IMR-90 (cell line): ENCODE results near the gene CNGB1. TPM values are rescaled to one million over a fixed set of nuclear protein-coding genes. Genes with fewer than 3 reads are reported as not detected.

Experiments
- ATAC-seq: fragments of 200-7000 bp; cut with Tn5 transposase; 2 replicates; pipeline ENCODE4 v1.9.1; 2020; ENCODE audit warnings: low read depth, mild to moderate bottlenecking, moderate library complexity
- BruUV-seq: library from RNA; stranded (reverse); fragments of 400-500 nt; replicated peaks from 2 replicates; lab custom pipeline; 2021; lab: Mats Ljungman, UMichigan
- CTCF ChIA-PET: fragments of 300-600 bp; formaldehyde crosslinking; extraction: SDS; loops from one replicate; lab custom pipeline; 2021; ENCODE audit warnings: antibody characterized with exemption; lab: Yijun Ruan, JAX
- POLR2A ChIA-PET: fragments of 300-600 bp; sonication (Branson Sonifier 250); formaldehyde crosslinking; loops from one replicate; lab custom pipeline; 2022; ENCODE audit warnings: antibody characterized with exemption; ENCODE audit not compliant: unreplicated experiment; lab: Charles Lee
- DNase-seq: peaks from one replicate; pipeline ENCODE4 v3.0.0; 2013
- H2AFZ ChIP-seq: replicated peaks from 2 replicates; pipeline ENCODE3; 2013; ENCODE audit warnings: low read length, mild to moderate bottlenecking; ENCODE audit not compliant: poor library complexity
- H2AK5ac ChIP-seq: 2 replicates; pipeline ENCODE4 v1.6.1; 2013; ENCODE audit warnings: low read depth, low read length, inconsistent platforms
- H2AK9ac ChIP-seq: replicated peaks from 2 replicates; pipeline ENCODE3; 2013; ENCODE audit warnings: mild to moderate bottlenecking, low read depth, low read length, moderate library complexity; ENCODE audit not compliant: poor library complexity
- H2BK120ac ChIP-seq: 2 replicates; pipeline ENCODE4 v1.6.1; 2013; ENCODE audit warnings: low read depth, low read length, inconsistent platforms
- H2BK15ac ChIP-seq: 3 replicates; pipeline ENCODE4 v1.6.1; 2013; ENCODE audit warnings: low read depth, low read length, inconsistent platforms
- H2BK20ac ChIP-seq: 2 replicates; pipeline ENCODE4 v1.6.1; 2013; ENCODE audit warnings: low read depth, mild to moderate bottlenecking, inconsistent platforms, low read length, moderate library complexity
- H2BK5ac ChIP-seq: 2 replicates; pipeline ENCODE4 v1.6.1; 2013; ENCODE audit warnings: mild to moderate bottlenecking, low read depth, low read length, inconsistent platforms; ENCODE audit not compliant: poor library complexity, severe bottlenecking
- H3K14ac ChIP-seq: replicated peaks from 2 replicates; pipeline ENCODE4 v1.6.1; 2013; ENCODE audit warnings: low read depth, low read length, inconsistent platforms
- H3K18ac ChIP-seq: 2 replicates; pipeline ENCODE4 v1.6.1; 2013; ENCODE audit warnings: low read depth, low read length, control low read depth
- H3K23ac ChIP-seq: 2 replicates; pipeline ENCODE4 v1.6.1; 2013; ENCODE audit warnings: low read depth, low read length, inconsistent platforms
- H3K27ac ChIP-seq: 2 replicates; pipeline ENCODE4 v1.5.1; 2013; ENCODE audit warnings: mild to moderate bottlenecking, control low read depth, low read length; ENCODE audit not compliant: insufficient read depth
- H3K27me3 ChIP-seq: 2 replicates; pipeline ENCODE4 v1.6.1; 2013; ENCODE audit warnings: low read length; ENCODE audit not compliant: control insufficient read depth, insufficient read depth
- H3K36me3 ChIP-seq: 2 replicates; pipeline ENCODE4 v1.6.1; 2013; ENCODE audit warnings: low read length, mixed read lengths; ENCODE audit not compliant: control insufficient read depth, insufficient read depth
- H3K4ac ChIP-seq: 2 replicates; pipeline ENCODE4 v1.6.1; 2013; ENCODE audit warnings: low read depth, low read length, inconsistent platforms
- H3K4me1 ChIP-seq: 2 replicates; pipeline ENCODE4 v1.6.1; 2013; ENCODE audit warnings: low read length, mixed read lengths; ENCODE audit not compliant: control insufficient read depth, insufficient read depth
- H3K4me2 ChIP-seq: 2 replicates; pipeline ENCODE4 v1.6.1; 2013; ENCODE audit warnings: low read depth, mild to moderate bottlenecking, control low read depth, low read length, moderate library complexity
- H3K4me3 ChIP-seq: 2 replicates; pipeline ENCODE4 v1.5.1; 2013; ENCODE audit warnings: low read depth, mild to moderate bottlenecking, control low read depth, low read length, moderate library complexity; ENCODE audit not compliant: insufficient read depth
- H3K56ac ChIP-seq: 2 replicates; pipeline ENCODE4 v1.6.1; 2013; ENCODE audit warnings: low read length, inconsistent platforms; ENCODE audit not compliant: insufficient read depth; ENCODE audit errors: extremely low read depth
- H3K79me1 ChIP-seq, 2 experiments: 2 replicates each; pipeline ENCODE4 v1.6.1; 2013; ENCODE audit warnings: low read length in 2 of 2, inconsistent platforms in 1 of 2, low read depth in 1 of 2
- H3K9ac ChIP-seq: 2 replicates; pipeline ENCODE4 v1.6.1; 2013; ENCODE audit warnings: low read depth, low read length, control low read depth
- H3K9me1 ChIP-seq: 2 replicates; pipeline ENCODE4 v1.6.1; 2013; ENCODE audit warnings: low read length, inconsistent platforms; ENCODE audit not compliant: insufficient read depth
- H3K9me3 ChIP-seq: 2 replicates; pipeline ENCODE4 v1.6.1; 2013; ENCODE audit warnings: low read length; ENCODE audit not compliant: control insufficient read depth, insufficient read depth
- H4K20me1 ChIP-seq: 2 replicates; pipeline ENCODE4 v1.6.1; 2013; ENCODE audit warnings: low read length, inconsistent platforms; ENCODE audit not compliant: insufficient read depth
- H4K5ac ChIP-seq: 2 replicates; pipeline ENCODE4 v1.6.1; 2013; ENCODE audit warnings: mild to moderate bottlenecking, low read depth, low read length, control low read depth
- H4K8ac ChIP-seq, 2 experiments: 2 replicates each; pipeline ENCODE4 v1.6.1; 2013; ENCODE audit warnings: low read depth in 2 of 2, low read length in 2 of 2, control low read depth in 1 of 2, inconsistent platforms in 1 of 2
- H4K91ac ChIP-seq: 2 replicates; pipeline ENCODE4 v1.6.1; 2013; ENCODE audit warnings: low read depth, low read length, inconsistent platforms; ENCODE audit not compliant: insufficient read depth
- BHLHE40 ChIP-seq: fragments of 150-350 bp; IDR thresholded peaks from 2 replicates; pipeline ENCODE4 v1.6.1; 2016; ENCODE audit warnings: mild to moderate bottlenecking, low read depth, low read length
- CEBPB ChIP-seq: IDR thresholded peaks from 2 replicates; pipeline ENCODE4 v1.6.1; 2012; ENCODE audit warnings: low read depth, low read length, improper control_type of control experiment
- CHD1 ChIP-seq: IDR thresholded peaks from 2 replicates; pipeline ENCODE4 v1.6.1; 2012; ENCODE audit warnings: low read depth, low read length, improper control_type of control experiment
- CTCF ChIP-seq: conservative IDR thresholded peaks from 2 replicates; pipeline ENCODE4 v1.5.1; 2012; ENCODE audit warnings: mild to moderate bottlenecking, low read depth, low read length, improper control_type of control experiment
- ELK1 ChIP-seq: fragments of 150-350 bp; IDR thresholded peaks from 2 replicates; pipeline ENCODE4 v1.6.1; 2016; ENCODE audit warnings: low read depth, mild to moderate bottlenecking, low read length, moderate library complexity, borderline replicate concordance
- FOS ChIP-seq: fragments of 150-350 bp; IDR thresholded peaks from 2 replicates; pipeline ENCODE4 v1.6.1; 2016; ENCODE audit warnings: low read depth, low read length
- MAFK ChIP-seq: IDR thresholded peaks from 2 replicates; pipeline ENCODE4 v1.6.1; 2012; ENCODE audit warnings: low read depth, low read length, improper control_type of control experiment
- MAZ ChIP-seq: IDR thresholded peaks from 2 replicates; pipeline ENCODE4 v1.6.1; 2012; ENCODE audit warnings: low read depth, mild to moderate bottlenecking, low read length, improper control_type of control experiment, moderate library complexity, borderline replicate concordance
- MXI1 ChIP-seq: IDR thresholded peaks from 2 replicates; pipeline ENCODE4 v1.6.1; 2012; ENCODE audit warnings: low read depth, mild to moderate bottlenecking, low read length, moderate library complexity, borderline replicate concordance
- POLR2A ChIP-seq: IDR thresholded peaks from 2 replicates; pipeline ENCODE4 v1.6.1; 2012; ENCODE audit warnings: mild to moderate bottlenecking, low read depth, low read length
- RAD21 ChIP-seq: IDR thresholded peaks from 2 replicates; pipeline ENCODE4 v1.6.1; 2012; ENCODE audit warnings: low read length, improper control_type of control experiment
- RCOR1 ChIP-seq: IDR thresholded peaks from 2 replicates; pipeline ENCODE4 v1.6.1; 2012; ENCODE audit warnings: mild to moderate bottlenecking, low read length, improper control_type of control experiment; ENCODE audit not compliant: insufficient replicate concordance
- RFX5 ChIP-seq: IDR thresholded peaks from 2 replicates; pipeline ENCODE4 v1.8.0; 2012; ENCODE audit warnings: low read depth, mild to moderate bottlenecking, low read length, moderate library complexity
- whole genome bisulfite sequencing, 2 experiments: methylation state at CpG; one replicate each; pipeline versions ENCODE4 v1.1.5 to v1.1.7; 2013; ENCODE audit warnings: missing lambda C conversion rate in 2 of 2; ENCODE audit not compliant: insufficient read length in 1 of 2; ENCODE audit errors: extremely low coverage in 2 of 2; 5-methylcytosine and 5-hydroxymethylcytosine counted together
- dilution Hi-C: fragments of 300-500 bp; cut with HindIII; formaldehyde crosslinking; loops from one replicate; pipeline ENCODE4 v1.14.3; 2018; ENCODE audit warnings: low sequenced_read_pairs; ENCODE audit not compliant: unreplicated experiment
- in situ Hi-C: fragments of 300-500 bp; cut with MboI; formaldehyde crosslinking; loops from 3 replicates; pipeline ENCODE4 v1.14.3; 2019; ENCODE audit warnings: low sequenced_read_pairs, inconsistent platforms, mixed read lengths
- intact Hi-C: fragments of 100-400 bp; cut with micrococcal nuclease; formaldehyde crosslinking; loops from 2 replicates; pipeline ENCODE4 v1.10.0; 2022
- polyA plus RNA-seq, 3 experiments: library from polyadenylated mRNA; depleted of rRNA; stranded (reverse); fragments of >200 nt; gene quantifications; 2 replicates each; pipeline ENCODE4 v1.2.3, GENCODE V29; 2012; ENCODE audit warnings: low replicate concordance in 1 of 3
- total RNA-seq: library from RNA; depleted of rRNA; stranded (reverse); fragments of >200 nt; gene quantifications from 2 replicates; pipeline ENCODE4 v1.2.3, GENCODE V29; 2012
- TF ChIP-seq, protein P1 (sequence below): fragments of 150-350 bp; IDR thresholded peaks from 2 replicates; pipeline ENCODE4 v1.6.1; 2017; ENCODE audit warnings: mild to moderate bottlenecking, antibody characterized with exemption, low read length, low read depth

Gene CNGB1
- total and polyA plus RNA-seq, 2 of the 4 experiments (the other 2 are of a cell fraction), result not detected

DNA sequence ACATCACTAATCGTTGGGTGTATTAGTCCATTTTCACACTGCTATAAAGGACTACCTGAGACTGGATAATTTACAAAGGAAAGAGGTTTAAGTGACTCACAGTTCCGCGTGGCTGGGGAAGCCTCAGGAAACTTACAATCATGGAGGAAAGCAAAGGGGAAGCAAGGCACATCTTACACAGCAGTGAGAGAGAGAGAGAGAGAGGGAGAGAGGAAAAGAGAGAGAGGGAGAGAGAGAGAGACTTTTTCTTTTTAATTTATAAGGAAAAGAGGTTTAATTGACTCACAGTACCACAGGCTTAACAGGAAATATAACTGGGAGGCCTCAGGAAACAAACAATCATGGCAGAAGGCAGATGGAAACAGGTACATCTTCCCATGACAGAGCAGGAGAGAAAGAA is 41.7 kb downstream of the CNGB1 start:
- CTCF ChIA-PET, result no interaction called here
- in situ Hi-C loops, result no loop called here
- no peak overlapping the region for H2BK15ac ChIP-seq

More for the DNA sequence above, 41.7 kb downstream of the CNGB1 start:
- Histone ChIP-seq H2AK5ac (no peak overlapping the region), H3K18ac (no peak overlapping the region), H3K79me1 (no peaks in the 10 kb centered on the region), H2BK20ac (no peak overlapping the region), H3K27ac (no peak overlapping the region), H3K36me3 (no peaks in the 10 kb centered on the region), H2BK120ac (no peak overlapping the region), H2AK9ac (no peak overlapping the region), H4K8ac (no peak overlapping the region), H2BK5ac (no peak overlapping the region), H4K5ac (no peak overlapping the region), H3K56ac (no peak overlapping the region), H3K14ac (no peak overlapping the region), H3K9ac (no peak overlapping the region), H3K27me3 (peaks cover 18% of the 10 kb centered on the region), H4K91ac (no peak overlapping the region), H2AFZ (no peak overlapping the region), H3K9me3 (0 out of 2 replicates have a peak, but pooled peaks cover 3% of the 10 kb centered on the region), H3K4me1 (no peaks in the 10 kb centered on the region), H3K9me1 (no peaks in the 10 kb centered on the region), H3K23ac (no peak overlapping the region), H3K4me3 (no peak overlapping the region), H4K20me1 (no peaks in the 10 kb centered on the region), H3K4ac (no peak overlapping the region), H3K4me2 (no peak overlapping the region)
- no peak for ATAC-seq
- no CpG with 5 or more reads among the region's 3 CpGs for WGBS, 2 experiments
- POLR2A ChIA-PET, result no interaction called here
- DNase-seq, result no peak
- no TSS peak for BruUV-seq
- intact Hi-C loops, result no loop called here
- TF ChIP-seq, protein P1, sequence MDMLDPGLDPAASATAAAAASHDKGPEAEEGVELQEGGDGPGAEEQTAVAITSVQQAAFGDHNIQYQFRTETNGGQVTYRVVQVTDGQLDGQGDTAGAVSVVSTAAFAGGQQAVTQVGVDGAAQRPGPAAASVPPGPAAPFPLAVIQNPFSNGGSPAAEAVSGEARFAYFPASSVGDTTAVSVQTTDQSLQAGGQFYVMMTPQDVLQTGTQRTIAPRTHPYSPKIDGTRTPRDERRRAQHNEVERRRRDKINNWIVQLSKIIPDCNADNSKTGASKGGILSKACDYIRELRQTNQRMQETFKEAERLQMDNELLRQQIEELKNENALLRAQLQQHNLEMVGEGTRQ, result no peak
- TF ChIP-seq POLR2A, result no peak
- no peak for TF ChIP-seq CHD1
- no peak for TF ChIP-seq ELK1
- no peak for TF ChIP-seq RFX5
- TF ChIP-seq CEBPB, result no peak
- no peak for TF ChIP-seq CTCF
- TF ChIP-seq RAD21, result no peak
- no peak for TF ChIP-seq MXI1
- no peak for TF ChIP-seq MAZ
- no peak for TF ChIP-seq RCOR1
- TF ChIP-seq BHLHE40, result no peak
- TF ChIP-seq MAFK, result no peak
- TF ChIP-seq FOS, result no peak
- dilution Hi-C loops, result no loop called here
